Spleen (tissue), 7 donors: ENCODE results near the gene IPO7.

Experiments
- CTCF ChIP-seq, 11 experiments: fragments of 200-600 bp in 7 of 11; fragments of 450-650 bp in 4 of 11; sonication (generic) in 4 of 11; IDR thresholded peaks in 8 of 11; conservative IDR thresholded peaks in 3 of 11; 1 replicate in 7 of 11; 2 replicates in 4 of 11; pipeline versions ENCODE4 v1.4.0 to v1.8.0; 2016 to 2021; ENCODE audit warnings: antibody characterized with exemption in 11 of 11, inconsistent platforms in 4 of 11, mild to moderate bottlenecking in 1 of 11
- POLR2A ChIP-seq, 3 donors: fragments of 450-650 bp; IDR thresholded peaks; one replicate each; pipeline ENCODE4 v1.5.1; 2017; ENCODE audit warnings: antibody characterized with exemption in 3 of 3, mild to moderate bottlenecking in 1 of 3
- donor health status: DM: no; HTN: no; CAD: no; lungs with moderate emphysema.
- donor health status: DM: no; HTN: no; CAD: no.
- donor health status: DM: no; HTN: no; CAD: no.

- TF ChIP-seq CTCF (IDR thresholded peaks at IDR 0.05 in 8 of 11, conservative IDR thresholded peaks at IDR 0.05 in 3 of 11) (no peak), POLR2A (IDR thresholded peaks at IDR 0.05) (no peak)
Observed at GRCh38 chr11:9473408-9473807, 89.0 kb downstream of the IPO7 start.
